ENCODE measurements around the gene UPB1. TPM values are rescaled to one million over a fixed set of nuclear protein-coding genes. Genes with fewer than 3 reads are reported as not detected.

Gene UPB1
- total RNA-seq, 1 experiment from 2014 or later: 0.09 TPM

DNA sequence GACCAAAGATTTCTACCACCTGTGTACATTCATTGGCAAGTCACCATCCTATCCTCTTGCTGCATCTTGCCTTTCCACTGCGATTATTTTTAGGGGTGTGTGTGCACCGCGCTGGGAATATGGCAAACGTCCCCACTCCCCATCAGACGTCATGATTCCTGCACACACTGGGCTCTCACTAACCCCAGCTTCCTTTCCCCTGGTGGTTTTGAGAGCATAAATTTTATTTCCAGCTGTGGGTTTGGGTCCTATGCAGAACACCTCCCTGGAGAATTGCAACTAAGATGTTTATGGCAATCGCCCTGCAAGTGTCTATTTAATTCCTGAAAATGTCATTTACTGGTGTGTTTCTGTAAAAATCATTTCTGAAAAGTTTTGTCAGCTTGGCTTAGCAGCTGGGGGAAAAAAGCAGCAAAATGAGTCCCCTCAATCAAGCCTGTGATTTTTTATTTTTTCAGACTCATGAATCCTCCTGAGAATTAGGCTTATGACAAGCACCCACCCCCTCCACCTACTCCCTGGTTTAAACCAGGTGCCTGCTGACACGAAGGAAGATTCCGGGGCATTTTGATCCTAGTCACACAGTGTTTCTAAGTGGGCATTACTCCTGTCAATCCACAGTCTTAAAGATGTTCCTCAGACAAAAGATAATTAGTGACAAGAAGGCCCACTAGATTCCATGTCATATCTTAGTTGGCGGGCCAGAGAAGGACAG is 23.8 kb downstream of the UPB1 start:
- ATAC-seq: no peak
- POLR2A ChIA-PET: interaction anchor here (0.6 kb wide), 1 partner anchor 93 kb away, joined by 3 read pairs; no protein-coding TSS in a partner anchor

DNA sequence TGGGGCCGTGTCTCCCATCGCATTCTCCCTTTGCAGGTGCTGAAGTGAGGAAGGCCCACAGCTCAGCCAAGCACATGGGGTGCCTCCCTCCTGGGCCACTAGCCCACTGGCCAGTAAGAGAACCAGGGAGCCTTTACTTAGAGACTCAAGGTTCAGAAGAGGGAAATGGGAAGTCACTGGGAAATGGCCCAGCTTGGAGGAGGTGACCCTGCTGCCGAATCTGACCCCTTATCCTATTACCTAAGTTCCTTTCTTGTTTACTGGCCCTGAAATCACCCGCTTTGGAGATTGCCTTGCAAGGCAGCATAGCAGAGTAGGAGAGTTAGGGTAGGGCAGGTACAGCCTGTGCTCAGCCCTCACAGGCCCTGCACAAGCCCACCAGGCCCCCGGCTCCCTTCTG is 24.4 kb downstream of the UPB1 start:
- DNase-seq (ENCODE audit: low spot score) (no peak), ATAC-seq (no peak)
- H3K27me3 Mint-ChIP-seq (ENCODE audit: low read depth): peaks cover 3% of the 10 kb centered on the region; the same call in 1 of the 2 replicates
- TF ChIP-seq, protein P1, sequence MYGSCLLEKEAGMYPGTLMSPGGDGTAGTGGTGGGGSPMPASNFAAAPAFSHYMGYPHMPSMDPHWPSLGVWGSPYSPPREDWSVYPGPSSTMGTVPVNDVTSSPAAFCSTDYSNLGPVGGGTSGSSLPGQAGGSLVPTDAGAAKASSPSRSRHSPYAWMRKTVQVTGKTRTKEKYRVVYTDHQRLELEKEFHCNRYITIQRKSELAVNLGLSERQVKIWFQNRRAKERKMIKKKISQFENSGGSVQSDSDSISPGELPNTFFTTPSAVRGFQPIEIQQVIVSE (CRISPR knock-in tag; IDR thresholded peaks at IDR 0.05; ENCODE audit: borderline replicate concordance): no peak
- H3K27ac Mint-ChIP-seq: no peak overlapping the region
- CTCF ChIA-PET: interaction anchor here (1.0 to 6.1 kb wide), 3 partner anchors 12 to 98 kb away, joined by 3 to 32 read pairs (median 5); no protein-coding TSS in a partner anchor
- H3K4me3 Mint-ChIP-seq: no peak overlapping the region
- POLR2A ChIA-PET: interaction anchor here (0.6 kb wide), 1 partner anchor 93 kb away, joined by 3 read pairs; no protein-coding TSS in a partner anchor
- no peaks in the 10 kb centered on the region for H3K9me3 Mint-ChIP-seq
- peaks cover 20% of the 10 kb centered on the region for H3K4me1 Mint-ChIP-seq
- no peaks in the 10 kb centered on the region for H3K36me3 Mint-ChIP-seq

More for the DNA sequence above, 23.8 kb downstream of the UPB1 start:
- Mint-ChIP-seq H3K27me3 (ENCODE audit: low read depth) (peaks cover 3% of the 10 kb centered on the region; the same call in 1 of the 2 replicates), H3K27ac (no peak overlapping the region), H3K36me3 (no peaks in the 10 kb centered on the region), H3K4me3 (no peak overlapping the region), H3K9me3 (no peaks in the 10 kb centered on the region), H3K4me1 (peaks cover 20% of the 10 kb centered on the region)
- TF ChIP-seq ZNF396 (CRISPR knock-in tag; IDR thresholded peaks at IDR 0.05; ENCODE audit: borderline replicate concordance) (no peak), CREM (CRISPR knock-in tag; IDR thresholded peaks at IDR 0.05) (no peak), NFE2L1 (CRISPR knock-in tag; IDR thresholded peaks at IDR 0.05) (no peak), HMGA2 (CRISPR knock-in tag; IDR thresholded peaks at IDR 0.05) (no peak), PRRX2 (CRISPR knock-in tag; IDR thresholded peaks at IDR 0.05) (no peak), NR2C2 (CRISPR knock-in tag; IDR thresholded peaks at IDR 0.05) (no peak), GABPB1 (CRISPR knock-in tag; IDR thresholded peaks at IDR 0.05) (no peak)
- TF ChIP-seq, protein P2, sequence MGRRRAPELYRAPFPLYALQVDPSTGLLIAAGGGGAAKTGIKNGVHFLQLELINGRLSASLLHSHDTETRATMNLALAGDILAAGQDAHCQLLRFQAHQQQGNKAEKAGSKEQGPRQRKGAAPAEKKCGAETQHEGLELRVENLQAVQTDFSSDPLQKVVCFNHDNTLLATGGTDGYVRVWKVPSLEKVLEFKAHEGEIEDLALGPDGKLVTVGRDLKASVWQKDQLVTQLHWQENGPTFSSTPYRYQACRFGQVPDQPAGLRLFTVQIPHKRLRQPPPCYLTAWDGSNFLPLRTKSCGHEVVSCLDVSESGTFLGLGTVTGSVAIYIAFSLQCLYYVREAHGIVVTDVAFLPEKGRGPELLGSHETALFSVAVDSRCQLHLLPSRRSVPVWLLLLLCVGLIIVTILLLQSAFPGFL (CRISPR knock-in tag; IDR thresholded peaks at IDR 0.05; ENCODE audit: borderline replicate concordance): no peak
- TF ChIP-seq, protein P3, sequence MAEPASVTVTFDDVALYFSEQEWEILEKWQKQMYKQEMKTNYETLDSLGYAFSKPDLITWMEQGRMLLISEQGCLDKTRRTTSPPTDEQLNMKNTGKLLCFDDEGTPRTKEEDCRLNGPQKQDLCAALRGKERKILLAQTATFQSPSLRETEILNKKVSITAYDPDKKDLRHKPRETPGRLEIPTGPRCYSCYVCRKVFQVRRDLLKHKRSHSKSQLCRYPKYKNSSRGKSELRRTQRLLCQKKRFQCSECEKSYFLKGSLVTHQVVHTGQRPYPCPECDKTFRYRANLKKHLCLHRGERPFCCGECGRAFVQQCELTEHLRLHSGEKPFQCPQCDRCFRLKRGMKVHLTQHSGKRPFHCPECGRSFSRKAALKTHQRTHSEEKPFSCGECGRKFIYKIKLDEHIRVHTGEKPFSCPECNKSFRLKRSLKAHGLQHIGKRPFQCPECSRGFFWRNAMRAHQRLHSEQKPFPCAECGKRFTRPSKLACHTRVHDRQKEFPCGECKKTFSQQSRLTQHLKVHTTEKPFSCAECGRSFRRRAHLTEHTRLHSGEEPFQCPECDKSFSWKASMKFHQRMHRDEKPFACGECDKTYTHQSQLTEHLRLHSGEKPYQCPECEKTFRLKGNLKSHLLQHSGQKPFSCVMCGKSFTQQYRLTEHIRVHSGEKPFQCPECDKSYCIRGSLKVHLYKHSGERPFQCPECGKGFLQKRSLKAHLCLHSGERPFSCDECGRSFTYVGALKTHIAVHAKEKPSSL (CRISPR knock-in tag; conservative IDR thresholded peaks at IDR 0.05): no peak
- DNase-seq (ENCODE audit: low spot score): no peak
- CTCF ChIA-PET: interaction anchor here (1.0 to 6.1 kb wide), 3 partner anchors 11 to 98 kb away, joined by 3 to 32 read pairs (median 5); no protein-coding TSS in a partner anchor

DNA sequence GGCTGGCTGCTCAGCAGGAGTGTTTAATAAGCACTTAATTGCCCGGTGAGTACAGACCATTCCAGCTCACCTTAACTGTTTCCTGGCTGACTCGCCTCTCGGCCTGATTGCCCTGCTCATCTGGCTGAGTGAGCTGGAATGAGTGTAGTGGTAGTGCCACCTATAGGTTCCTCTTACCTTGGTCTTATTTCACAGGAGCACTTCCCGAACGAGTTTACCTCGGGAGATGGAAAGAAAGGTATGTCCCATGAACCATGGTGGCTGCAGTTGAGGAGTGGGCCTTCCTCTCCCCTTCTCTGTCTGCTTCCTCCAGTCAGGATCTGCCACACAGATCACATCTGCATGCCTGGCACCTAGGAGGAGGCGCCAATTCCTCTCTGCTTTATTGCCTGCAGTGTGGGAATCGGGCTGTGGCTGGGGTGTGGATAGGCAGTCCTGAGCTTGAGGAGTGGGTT is 26.7 kb downstream of the UPB1 start:
- H3K27ac Mint-ChIP-seq: no peak overlapping the region; the same call in 1 of the 2 replicates
- ChIA-PET POLR2A (interaction anchor here (1.1 to 1.4 kb wide), 2 partner anchors 14 to 100 kb away, joined by 3 to 5 read pairs; no protein-coding TSS in a partner anchor), CTCF (interaction anchor here (0.5 to 11.4 kb wide), 31 partner anchors 8 to 511 kb away, joined by 3 to 243 read pairs (median 4); partner anchors contain the start of genes ADORA2A, CABIN1 and GUCD1)
- ATAC-seq (peak; percentile 90), DNase-seq (ENCODE audit: low spot score) (peak; percentile 61)
- peaks cover 16% of the 10 kb centered on the region for H3K4me1 Mint-ChIP-seq
- H3K9me3 Mint-ChIP-seq: no peaks in the 10 kb centered on the region
- no peak overlapping the region; the same call in 1 of the 2 replicates for H3K4me3 Mint-ChIP-seq
- H3K27me3 Mint-ChIP-seq (ENCODE audit: low read depth): no peaks in the 10 kb centered on the region
- H3K36me3 Mint-ChIP-seq: no peaks in the 10 kb centered on the region
- TF ChIP-seq ETV6 (CRISPR knock-in tag; IDR thresholded peaks at IDR 0.05) (peak; percentile 52; the same call in 1 of the 2 replicates), ZNF121 (CRISPR knock-in tag; IDR thresholded peaks at IDR 0.05) (0 out of 2 replicates have a peak, but pooled peaks have one; percentile 46), ELF4 (CRISPR knock-in tag; IDR thresholded peaks at IDR 0.05; ENCODE audit: low read depth) (no peak), ZNF671 (CRISPR knock-in tag; IDR thresholded peaks at IDR 0.05) (no peak), EMX1 (CRISPR knock-in tag; IDR thresholded peaks at IDR 0.05) (no peak), ZBTB21 (CRISPR knock-in tag; IDR thresholded peaks at IDR 0.05; ENCODE audit: borderline replicate concordance) (peak; percentile 58; the same call in 1 of the 2 replicates), ZNF232 (CRISPR knock-in tag; IDR thresholded peaks at IDR 0.05) (no peak)
- TF ChIP-seq, protein P4, sequence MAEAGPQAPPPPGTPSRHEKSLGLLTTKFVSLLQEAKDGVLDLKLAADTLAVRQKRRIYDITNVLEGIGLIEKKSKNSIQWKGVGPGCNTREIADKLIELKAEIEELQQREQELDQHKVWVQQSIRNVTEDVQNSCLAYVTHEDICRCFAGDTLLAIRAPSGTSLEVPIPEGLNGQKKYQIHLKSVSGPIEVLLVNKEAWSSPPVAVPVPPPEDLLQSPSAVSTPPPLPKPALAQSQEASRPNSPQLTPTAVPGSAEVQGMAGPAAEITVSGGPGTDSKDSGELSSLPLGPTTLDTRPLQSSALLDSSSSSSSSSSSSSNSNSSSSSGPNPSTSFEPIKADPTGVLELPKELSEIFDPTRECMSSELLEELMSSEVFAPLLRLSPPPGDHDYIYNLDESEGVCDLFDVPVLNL (CRISPR knock-in tag; IDR thresholded peaks at IDR 0.05; ENCODE audit: borderline replicate concordance, low read depth): no peak
- TF ChIP-seq, protein P5, sequence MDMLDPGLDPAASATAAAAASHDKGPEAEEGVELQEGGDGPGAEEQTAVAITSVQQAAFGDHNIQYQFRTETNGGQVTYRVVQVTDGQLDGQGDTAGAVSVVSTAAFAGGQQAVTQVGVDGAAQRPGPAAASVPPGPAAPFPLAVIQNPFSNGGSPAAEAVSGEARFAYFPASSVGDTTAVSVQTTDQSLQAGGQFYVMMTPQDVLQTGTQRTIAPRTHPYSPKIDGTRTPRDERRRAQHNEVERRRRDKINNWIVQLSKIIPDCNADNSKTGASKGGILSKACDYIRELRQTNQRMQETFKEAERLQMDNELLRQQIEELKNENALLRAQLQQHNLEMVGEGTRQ (CRISPR knock-in tag; IDR thresholded peaks at IDR 0.05): no peak
- TF ChIP-seq, protein P6, sequence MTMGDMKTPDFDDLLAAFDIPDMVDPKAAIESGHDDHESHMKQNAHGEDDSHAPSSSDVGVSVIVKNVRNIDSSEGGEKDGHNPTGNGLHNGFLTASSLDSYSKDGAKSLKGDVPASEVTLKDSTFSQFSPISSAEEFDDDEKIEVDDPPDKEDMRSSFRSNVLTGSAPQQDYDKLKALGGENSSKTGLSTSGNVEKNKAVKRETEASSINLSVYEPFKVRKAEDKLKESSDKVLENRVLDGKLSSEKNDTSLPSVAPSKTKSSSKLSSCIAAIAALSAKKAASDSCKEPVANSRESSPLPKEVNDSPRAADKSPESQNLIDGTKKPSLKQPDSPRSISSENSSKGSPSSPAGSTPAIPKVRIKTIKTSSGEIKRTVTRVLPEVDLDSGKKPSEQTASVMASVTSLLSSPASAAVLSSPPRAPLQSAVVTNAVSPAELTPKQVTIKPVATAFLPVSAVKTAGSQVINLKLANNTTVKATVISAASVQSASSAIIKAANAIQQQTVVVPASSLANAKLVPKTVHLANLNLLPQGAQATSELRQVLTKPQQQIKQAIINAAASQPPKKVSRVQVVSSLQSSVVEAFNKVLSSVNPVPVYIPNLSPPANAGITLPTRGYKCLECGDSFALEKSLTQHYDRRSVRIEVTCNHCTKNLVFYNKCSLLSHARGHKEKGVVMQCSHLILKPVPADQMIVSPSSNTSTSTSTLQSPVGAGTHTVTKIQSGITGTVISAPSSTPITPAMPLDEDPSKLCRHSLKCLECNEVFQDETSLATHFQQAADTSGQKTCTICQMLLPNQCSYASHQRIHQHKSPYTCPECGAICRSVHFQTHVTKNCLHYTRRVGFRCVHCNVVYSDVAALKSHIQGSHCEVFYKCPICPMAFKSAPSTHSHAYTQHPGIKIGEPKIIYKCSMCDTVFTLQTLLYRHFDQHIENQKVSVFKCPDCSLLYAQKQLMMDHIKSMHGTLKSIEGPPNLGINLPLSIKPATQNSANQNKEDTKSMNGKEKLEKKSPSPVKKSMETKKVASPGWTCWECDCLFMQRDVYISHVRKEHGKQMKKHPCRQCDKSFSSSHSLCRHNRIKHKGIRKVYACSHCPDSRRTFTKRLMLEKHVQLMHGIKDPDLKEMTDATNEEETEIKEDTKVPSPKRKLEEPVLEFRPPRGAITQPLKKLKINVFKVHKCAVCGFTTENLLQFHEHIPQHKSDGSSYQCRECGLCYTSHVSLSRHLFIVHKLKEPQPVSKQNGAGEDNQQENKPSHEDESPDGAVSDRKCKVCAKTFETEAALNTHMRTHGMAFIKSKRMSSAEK (CRISPR knock-in tag; IDR thresholded peaks at IDR 0.05; ENCODE audit: borderline replicate concordance): no peak

Measured in WTC11 (cell line).